PC-9 (cell line): ENCODE data around the gene HSPA1L.
"Not testable (repeated sequence)": the region's sequence is repeated elsewhere in the genome, so short reads cannot be mapped to it uniquely, and the experiment has no call there.

ENCODE experiments used
- CTCF ChIP-seq: fragments of 200-600 bp; sonication (generic); conservative IDR thresholded peaks from 2 replicates; pipeline ENCODE4 v1.6.1; 2017; ENCODE audit warnings: mixed run types, antibody characterized with exemption, mild to moderate bottlenecking, moderate library complexity
- EZH2 ChIP-seq: fragments of 200-600 bp; sonication (generic); IDR thresholded peaks from 2 replicates; pipeline ENCODE4 v1.8.0; 2017; ENCODE audit warnings: antibody characterized with exemption, low read depth

GRCh38 chr6:31817929-31818511, 2.9 kb upstream of the HSPA1L start:
- TF ChIP-seq CTCF, EZH2: not testable (repeated sequence)
